Thoracic aorta (tissue), 2 donors: ENCODE measurements around the gene PLBD1. TPM values are rescaled to one million over a fixed set of nuclear protein-coding genes. Genes with fewer than 3 reads are reported as not detected.

Experiments used
- ATAC-seq: fragments of 150-250 bp; one replicate; pipeline ENCODE4 v1.8.0; 2017; ENCODE audit warnings: low read depth; ENCODE audit not compliant: insufficient number of reproducible peaks, low FRiP score
- DNase-seq: peaks from one replicate; pipeline ENCODE4 v3.0.0-alpha.2; 2020; ENCODE audit warnings: low spot score
- H3K27ac ChIP-seq, 2 donors: fragments of 200-600 bp; sonication (generic); 1 replicate in 1 of 2; 2 replicates in 1 of 2; pipeline ENCODE4 v1.5.1; 2016; ENCODE audit warnings: mild to moderate bottlenecking in 2 of 2, moderate library complexity in 2 of 2
- H3K27me3 ChIP-seq: fragments of 200-600 bp; sonication (generic); replicated peaks from 2 replicates; pipeline ENCODE4 v1.6.0; 2016; ENCODE audit warnings: mild to moderate bottlenecking; ENCODE audit not compliant: insufficient read depth
- H3K36me3 ChIP-seq: fragments of 200-600 bp; sonication (generic); one replicate; pipeline ENCODE4 v1.5.1; 2016
- H3K4me1 ChIP-seq, 2 donors: fragments of 200-600 bp; sonication (generic); 1 replicate in 1 of 2; 2 replicates in 1 of 2; pipeline versions ENCODE4 v1.5.1 to v1.6.0; 2016; ENCODE audit warnings: low read depth in 2 of 2, mild to moderate bottlenecking in 1 of 2; ENCODE audit not compliant: control insufficient read depth in 1 of 2
- H3K4me3 ChIP-seq: fragments of 200-600 bp; sonication (generic); 2 replicates; pipeline ENCODE4 v1.5.1; 2016; ENCODE audit warnings: mild to moderate bottlenecking
- H3K9me3 ChIP-seq: fragments of 200-600 bp; sonication (generic); 2 replicates; pipeline ENCODE4 v1.5.1; 2016
- total RNA-seq, 2 donors: library from RNA; depleted of rRNA; stranded (reverse); fragments of >200 nt; gene quantifications; one replicate each; pipeline versions ENCODE4 v1.1.0 to v1.2.3, GENCODE V29; 2016
- TF ChIP-seq, protein P1 (sequence below): fragments of 200-600 bp; sonication (generic); IDR thresholded peaks from one replicate; pipeline ENCODE4 v1.5.1; 2019; ENCODE audit warnings: antibody characterized with exemption

The PLBD1 gene
- total RNA-seq, 2 donors from 2014 or later: 7.0 to 12.8 TPM

- TF ChIP-seq, protein P1, sequence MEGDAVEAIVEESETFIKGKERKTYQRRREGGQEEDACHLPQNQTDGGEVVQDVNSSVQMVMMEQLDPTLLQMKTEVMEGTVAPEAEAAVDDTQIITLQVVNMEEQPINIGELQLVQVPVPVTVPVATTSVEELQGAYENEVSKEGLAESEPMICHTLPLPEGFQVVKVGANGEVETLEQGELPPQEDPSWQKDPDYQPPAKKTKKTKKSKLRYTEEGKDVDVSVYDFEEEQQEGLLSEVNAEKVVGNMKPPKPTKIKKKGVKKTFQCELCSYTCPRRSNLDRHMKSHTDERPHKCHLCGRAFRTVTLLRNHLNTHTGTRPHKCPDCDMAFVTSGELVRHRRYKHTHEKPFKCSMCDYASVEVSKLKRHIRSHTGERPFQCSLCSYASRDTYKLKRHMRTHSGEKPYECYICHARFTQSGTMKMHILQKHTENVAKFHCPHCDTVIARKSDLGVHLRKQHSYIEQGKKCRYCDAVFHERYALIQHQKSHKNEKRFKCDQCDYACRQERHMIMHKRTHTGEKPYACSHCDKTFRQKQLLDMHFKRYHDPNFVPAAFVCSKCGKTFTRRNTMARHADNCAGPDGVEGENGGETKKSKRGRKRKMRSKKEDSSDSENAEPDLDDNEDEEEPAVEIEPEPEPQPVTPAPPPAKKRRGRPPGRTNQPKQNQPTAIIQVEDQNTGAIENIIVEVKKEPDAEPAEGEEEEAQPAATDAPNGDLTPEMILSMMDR: no peak
- DNase-seq (no peak), ATAC-seq (no peak)
- H3K27me3 ChIP-seq: no peaks in the 10 kb centered on the region
- peaks cover 49% of the 10 kb centered on the region for H3K36me3 ChIP-seq
- H3K27ac ChIP-seq: no peak overlapping the region
- H3K4me3 ChIP-seq: no peak overlapping the region
- peaks cover 19% of the 10 kb centered on the region for H3K9me3 ChIP-seq
- H3K4me1 ChIP-seq: no peaks in the 10 kb centered on the region
Observed at GRCh38 chr12:14479004-14479403, 88.7 kb downstream of the PLBD1 start.

DNA sequence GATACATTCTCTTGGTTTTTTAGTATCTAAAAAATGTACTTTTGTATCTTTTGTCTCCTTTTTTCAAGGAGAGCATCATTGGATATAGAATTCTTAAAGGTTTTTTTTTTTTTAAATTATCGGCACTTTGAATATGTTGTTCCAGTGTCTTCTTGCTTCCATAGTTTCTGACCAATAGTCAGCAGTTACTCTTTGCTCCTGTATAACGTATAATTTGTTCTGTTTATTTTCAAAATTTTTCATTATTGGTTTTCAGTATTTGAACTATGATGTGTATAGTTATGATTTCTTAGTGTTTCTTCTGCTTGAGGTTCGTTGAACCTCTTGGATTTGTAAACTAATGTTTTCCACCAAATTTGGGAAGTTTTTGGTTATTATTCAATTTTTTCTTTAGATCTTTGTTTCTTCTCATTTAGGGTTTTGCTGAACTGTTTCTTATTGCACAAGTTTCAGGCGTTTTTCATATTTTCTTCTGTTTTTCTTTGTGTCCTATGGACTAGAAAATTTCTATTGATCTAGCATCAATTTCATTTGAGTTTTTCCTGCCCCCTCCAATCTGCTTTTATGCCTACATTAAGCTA, 93.9 kb downstream of the PLBD1 start:
- Histone ChIP-seq H3K4me3 (no peak overlapping the region), H3K9me3 (peaks cover 47% of the 10 kb centered on the region), H3K36me3 (peaks cover 26% of the 10 kb centered on the region), H3K27me3 (no peaks in the 10 kb centered on the region), H3K4me1 (no peaks in the 10 kb centered on the region), H3K27ac (no peak overlapping the region)
- TF ChIP-seq, protein P1: no peak
- no peak for ATAC-seq
- no peak for DNase-seq

DNA sequence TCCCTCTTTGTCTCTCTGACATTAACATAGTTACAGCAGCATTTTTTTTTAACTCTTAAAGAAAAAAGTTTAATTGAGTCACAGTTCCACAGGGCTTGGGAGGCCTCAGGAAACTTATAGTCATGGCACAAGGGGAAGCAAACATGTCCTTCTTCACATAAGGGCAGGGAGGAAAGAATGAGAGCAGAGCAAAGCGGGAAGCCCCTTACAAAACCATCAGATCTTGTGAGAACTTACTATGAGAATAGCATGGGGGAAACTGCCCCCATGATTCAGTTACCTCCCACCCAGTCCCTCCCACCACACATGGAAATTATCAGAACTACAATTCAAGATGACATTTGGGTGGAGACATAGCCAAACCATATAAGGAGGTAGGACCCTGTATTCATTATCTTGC, 96.2 kb downstream of the PLBD1 start:
- Histone ChIP-seq H3K27ac (no peak overlapping the region), H3K4me3 (no peak overlapping the region), H3K4me1 (no peaks in the 10 kb centered on the region), H3K9me3 (peaks cover 47% of the 10 kb centered on the region), H3K36me3 (peaks cover 18% of the 10 kb centered on the region), H3K27me3 (no peaks in the 10 kb centered on the region)
- TF ChIP-seq, protein P1: no peak
- DNase-seq (no peak), ATAC-seq (no peak)

DNA sequence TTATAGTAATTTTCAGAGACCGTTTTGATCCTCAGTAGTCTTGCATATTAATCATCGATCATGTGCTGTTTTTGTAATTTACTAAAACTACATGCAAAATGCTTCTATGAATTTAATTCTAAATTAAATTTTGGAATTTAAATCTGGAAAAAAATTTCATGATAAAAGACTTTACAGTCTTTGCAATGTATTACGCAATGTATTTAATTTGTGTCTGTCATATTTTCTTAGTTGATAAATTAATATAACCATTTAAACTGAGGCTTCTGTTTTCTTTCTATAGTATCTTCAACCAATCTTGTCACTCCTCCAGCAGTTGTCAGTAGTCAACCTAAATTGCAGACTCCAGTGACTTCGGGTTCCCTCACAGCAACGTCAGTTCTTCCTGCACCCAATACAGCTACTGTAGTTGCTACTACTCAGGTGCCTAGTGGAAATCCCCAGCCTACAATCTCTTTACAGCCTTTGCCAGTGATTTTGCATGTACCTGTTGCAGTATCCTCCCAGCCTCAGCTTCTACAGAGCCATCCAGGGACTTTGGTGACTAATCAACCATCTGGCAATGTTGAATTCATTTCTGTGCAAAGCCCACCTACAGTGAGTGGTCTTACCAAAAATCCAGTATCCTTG, 107.4 kb downstream of the PLBD1 start:
- no peaks in the 10 kb centered on the region for H3K27me3 ChIP-seq
- no peak for DNase-seq
- no peaks in the 10 kb centered on the region for H3K9me3 ChIP-seq
- H3K27ac ChIP-seq: no peak overlapping the region
- peaks cover 0 to 7% of the 10 kb centered on the region in 2 donors for H3K4me1 ChIP-seq
- peaks cover 18% of the 10 kb centered on the region for H3K36me3 ChIP-seq
- no peak overlapping the region for H3K4me3 ChIP-seq
- TF ChIP-seq, protein P1: no peak
- ATAC-seq: no peak

- Histone ChIP-seq H3K9me3 (no peaks in the 10 kb centered on the region), H3K4me3 (no peak overlapping the region), H3K27ac (no peak overlapping the region), H3K4me1 (no peaks in the 10 kb centered on the region), H3K27me3 (no peaks in the 10 kb centered on the region), H3K36me3 (peaks cover 14% of the 10 kb centered on the region)
- ATAC-seq (no peak), DNase-seq (no peak)
- TF ChIP-seq, protein P1: no peak
Observed at GRCh38 chr12:14454098-14454907, 113.4 kb downstream of the PLBD1 start.
